Activated CD4-positive, CD25-positive, alpha-beta regulatory T cell (primary cell): ENCODE data around the gene BTG1.
"Not testable (repeated sequence)": the region's sequence is repeated elsewhere in the genome, so short reads cannot be mapped to it uniquely, and the experiment has no call there.

Source experiments
- DNase-seq, 4 experiments: peaks; one replicate each; lab custom pipeline; 2025; lab: John Stamatoyannopoulos, UW

Gene BTG1

GRCh38 chr12:92098594-92099380 is 46.9 kb downstream of the BTG1 start:
- DNase-seq = no peak

GRCh38 chr12:92096346-92097136 is 49.1 kb downstream of the BTG1 start:
- no peak for DNase-seq

GRCh38 chr12:92094751-92095161 is 50.9 kb downstream of the BTG1 start:
- DNase-seq = no peak

- not testable (repeated sequence) for DNase-seq
Measured at GRCh38 chr12:92094301-92094700, 51.3 kb downstream of the BTG1 start.
